Mesenteric fat pad (tissue), 1 donor: Measurements from ENCODE around the gene PDLIM7. TPM values are rescaled to one million over a fixed set of nuclear protein-coding genes. Genes with fewer than 3 reads are reported as not detected.

ENCODE experiments used
- total RNA-seq: library from RNA; stranded (reverse); fragmentation: NEBNext Ultra II Directional; extraction: Animal tissue kit (Norgen Biotek cat#: 25700); gene quantifications from one replicate; pipeline ENCODE4 v1.2.1, GENCODE V29; 2021
- donor health status: DM: yes; HTN: yes; CAD: no.

The PDLIM7 gene
- total RNA-seq, 1 donor from 2014 or later, result 58.8 TPM

Other genes starting within 250 kb of the PDLIM7 start
- 23.1 TPM for gene RAB24, start 193.9 kb downstream of the PDLIM7 start, total RNA-seq
- 110 TPM for gene PRELID1, start 193.8 kb downstream of the PDLIM7 start, total RNA-seq
- gene MXD3, start 185.7 kb downstream of the PDLIM7 start, total RNA-seq, result 7.2 TPM
- 90.9 TPM for gene LMAN2, start 145.9 kb downstream of the PDLIM7 start, total RNA-seq
- 8.2 TPM for gene RGS14, start 139.7 kb downstream of the PDLIM7 start, total RNA-seq
- not detected for gene SLC34A1, start 113.2 kb downstream of the PDLIM7 start, total RNA-seq
- gene PFN3, start 96.9 kb downstream of the PDLIM7 start, total RNA-seq, result not detected
- gene F12, start 88.0 kb downstream of the PDLIM7 start, total RNA-seq, result not detected
- 30.1 TPM for gene GRK6, start 70.9 kb downstream of the PDLIM7 start, total RNA-seq
- gene PRR7, start 50.8 kb downstream of the PDLIM7 start, total RNA-seq, result 1.00 TPM
- 44.3 TPM for gene DBN1, start 24.0 kb downstream of the PDLIM7 start, total RNA-seq
- gene DOK3, start 12.2 kb upstream of the PDLIM7 start, total RNA-seq, result 22.6 TPM
- gene DDX41, start 19.4 kb upstream of the PDLIM7 start, total RNA-seq, result 63.8 TPM
- gene FAM193B, start 57.0 kb upstream of the PDLIM7 start, total RNA-seq, result 63.1 TPM
- 168 TPM for gene TMED9, start 94.6 kb upstream of the PDLIM7 start, total RNA-seq
- gene B4GALT7, start 102.5 kb upstream of the PDLIM7 start, total RNA-seq, result 28.8 TPM